ENCODE data around the gene TMEM63C. TPM values are rescaled to one million over a fixed set of nuclear protein-coding genes. Genes with fewer than 3 reads are reported as not detected.
A peak's percentile ranks its signal among the peaks of the same experiment; 100 is the strongest.
"Not testable (repeated sequence)": the region's sequence is repeated elsewhere in the genome, so short reads cannot be mapped to it uniquely, and the experiment has no call there.

Gene TMEM63C
- total RNA-seq, 1 experiment from 2014 or later: not detected

DNA sequence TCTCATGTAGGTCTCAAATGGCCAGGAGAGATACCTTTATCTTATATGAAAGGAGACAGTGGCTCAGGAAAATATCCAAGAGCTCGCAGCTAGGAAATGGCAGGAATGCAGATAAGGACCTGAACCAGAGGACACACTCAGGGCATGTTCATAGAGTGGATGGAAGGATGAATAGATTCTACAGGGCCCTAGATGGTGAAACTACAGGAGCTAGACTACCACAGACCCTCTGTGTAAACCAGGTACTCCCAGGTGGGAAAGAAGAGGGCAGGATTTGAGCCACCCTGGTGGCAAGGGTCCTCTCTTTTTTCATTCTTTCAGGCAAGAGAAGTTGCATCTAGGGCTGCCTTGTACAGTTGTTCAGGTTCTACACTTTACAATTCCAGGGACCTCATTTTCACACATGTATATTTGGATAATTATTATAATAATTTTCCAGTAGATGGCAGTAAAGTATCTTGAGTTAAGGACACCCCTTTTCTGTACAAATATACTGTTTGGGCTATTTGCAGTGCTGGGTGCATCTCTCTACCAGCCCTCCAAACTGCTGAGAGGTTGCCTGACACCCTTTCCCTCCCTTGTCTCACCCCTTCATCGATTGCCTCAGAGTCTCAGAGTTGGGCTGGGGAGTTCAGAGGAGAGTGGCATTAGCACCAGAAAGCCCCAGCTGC, 29.5 kb upstream of the TMEM63C start:
- peak; percentile 80 for DNase-seq (ENCODE audit: low spot score)

DNA sequence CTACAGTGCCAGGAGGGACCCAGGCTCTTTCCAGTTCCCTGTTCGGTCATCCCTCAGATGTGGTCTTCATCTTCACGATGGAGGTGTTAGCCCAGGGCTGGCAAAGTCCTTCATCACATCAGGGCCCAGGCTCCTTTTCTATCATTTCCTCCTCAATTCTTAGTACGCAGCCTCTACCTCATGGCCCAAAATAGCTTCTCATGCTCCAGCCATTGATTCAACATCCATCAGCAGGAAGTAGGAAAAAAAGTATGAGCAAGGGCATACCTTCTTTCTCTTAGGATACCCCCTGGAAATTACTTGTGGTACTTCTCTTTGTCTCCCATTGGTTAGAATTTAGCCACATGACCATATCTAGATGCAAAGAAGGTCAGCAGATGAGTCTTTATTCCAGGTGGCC, 27.8 kb upstream of the TMEM63C start:
- no peak for DNase-seq (ENCODE audit: low spot score)
- in situ Hi-C loops (cut with HindIII; ENCODE audit: low sequenced_read_pairs): no loop called here

More for the DNA sequence above, 29.5 kb upstream of the TMEM63C start:
- in situ Hi-C loops (cut with HindIII; ENCODE audit: low sequenced_read_pairs): no loop called here

DNA sequence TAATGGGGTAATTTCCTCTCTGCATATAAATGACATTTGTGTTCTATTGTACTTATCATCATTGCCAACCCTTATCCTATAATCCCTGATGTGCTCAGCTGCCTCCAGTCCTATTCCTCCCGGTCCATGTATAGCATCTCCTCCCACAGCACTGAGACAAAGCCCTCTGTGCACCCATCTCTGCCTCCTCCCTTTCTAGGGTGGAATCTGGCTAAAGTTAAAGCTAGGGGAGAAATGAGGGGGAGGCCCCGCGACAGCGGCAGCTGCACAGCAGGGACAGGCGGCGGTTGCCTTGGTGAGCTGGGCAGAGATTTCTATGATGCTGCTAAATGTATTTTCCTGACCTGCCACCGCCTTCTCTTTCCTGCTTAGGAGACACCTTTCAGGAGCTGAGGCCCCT, 27.2 kb upstream of the TMEM63C start:
- in situ Hi-C loops (cut with HindIII; ENCODE audit: low sequenced_read_pairs): no loop called here
- no peak for DNase-seq (ENCODE audit: low spot score)

DNA sequence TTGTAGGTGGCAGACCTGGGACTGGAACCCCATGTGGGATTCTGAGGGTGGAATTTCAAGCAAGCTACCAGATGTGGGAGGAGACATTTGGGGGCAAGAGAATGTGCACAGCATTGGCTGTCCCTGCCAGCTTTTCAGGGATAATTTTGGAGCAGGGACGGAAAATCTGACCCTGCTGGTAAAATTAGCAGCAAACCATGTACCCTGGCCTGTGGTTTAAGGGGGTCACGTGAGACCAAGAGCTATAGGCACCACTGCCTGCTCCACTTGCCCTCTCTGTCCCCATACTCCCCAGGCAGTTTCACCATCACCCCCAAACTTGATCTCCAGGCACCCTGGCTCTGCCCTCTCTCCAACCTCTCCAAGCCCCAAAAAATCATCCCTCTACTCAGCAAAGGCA, 26.5 kb upstream of the TMEM63C start:
- in situ Hi-C loops (cut with HindIII; ENCODE audit: low sequenced_read_pairs): no loop called here
- DNase-seq (ENCODE audit: low spot score): no peak

DNA sequence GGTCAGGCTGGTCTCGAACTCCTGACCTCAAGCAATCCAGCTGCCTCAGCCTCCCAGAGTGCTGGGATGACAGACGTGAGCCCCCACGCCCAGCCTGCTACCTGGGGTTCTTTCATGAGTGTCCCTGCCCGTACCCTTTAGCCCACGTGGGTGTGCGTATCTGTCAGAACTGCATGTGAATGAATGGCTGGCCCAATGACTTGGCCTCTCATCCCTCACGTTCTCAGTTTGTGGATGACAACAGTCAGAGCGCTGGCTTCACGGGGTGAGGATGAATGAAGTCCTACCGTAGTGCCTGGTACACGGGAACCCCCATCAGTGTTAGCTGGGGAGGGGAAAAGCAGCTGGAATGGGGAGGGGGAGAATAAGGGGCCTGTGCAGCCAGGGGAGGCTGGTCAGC, 23.9 kb upstream of the TMEM63C start:
- no peak for DNase-seq (ENCODE audit: low spot score)
- in situ Hi-C loops (cut with HindIII; ENCODE audit: low sequenced_read_pairs): no loop called here

DNA sequence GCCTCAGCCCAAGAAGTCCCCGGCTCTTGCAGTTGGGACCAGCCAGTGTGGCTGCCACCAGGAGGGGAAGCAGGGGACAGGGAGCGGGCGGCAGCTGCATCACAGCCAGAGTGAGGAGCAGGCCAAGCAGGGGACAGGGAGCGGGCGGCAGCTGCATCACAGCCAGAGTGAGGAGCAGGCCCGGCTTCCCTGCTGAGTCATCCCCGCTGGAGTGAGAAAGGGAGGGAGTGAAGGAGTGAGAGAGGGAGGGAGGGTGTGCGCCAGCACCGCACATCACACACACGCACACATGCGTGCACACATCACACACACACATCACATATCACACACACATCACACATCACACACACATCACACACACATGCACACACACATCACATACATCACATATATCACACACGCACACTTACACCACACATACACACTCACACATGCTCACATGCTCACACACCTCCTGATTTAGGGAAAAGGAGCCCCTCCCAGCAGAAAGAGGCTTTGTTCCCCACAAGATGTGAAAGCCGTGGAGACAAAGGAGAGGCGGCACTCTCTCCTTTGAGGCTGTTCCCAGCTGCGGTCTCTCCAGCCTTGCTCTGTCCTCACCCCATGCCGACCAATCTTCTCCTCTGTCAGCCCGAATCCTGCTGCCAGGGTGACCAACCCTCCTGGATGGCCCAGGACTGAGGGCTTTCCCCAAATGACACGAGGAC, 23.3 kb upstream of the TMEM63C start:
- in situ Hi-C loops (cut with HindIII; ENCODE audit: low sequenced_read_pairs): no loop called here
- no peak for DNase-seq (ENCODE audit: low spot score)

DNA sequence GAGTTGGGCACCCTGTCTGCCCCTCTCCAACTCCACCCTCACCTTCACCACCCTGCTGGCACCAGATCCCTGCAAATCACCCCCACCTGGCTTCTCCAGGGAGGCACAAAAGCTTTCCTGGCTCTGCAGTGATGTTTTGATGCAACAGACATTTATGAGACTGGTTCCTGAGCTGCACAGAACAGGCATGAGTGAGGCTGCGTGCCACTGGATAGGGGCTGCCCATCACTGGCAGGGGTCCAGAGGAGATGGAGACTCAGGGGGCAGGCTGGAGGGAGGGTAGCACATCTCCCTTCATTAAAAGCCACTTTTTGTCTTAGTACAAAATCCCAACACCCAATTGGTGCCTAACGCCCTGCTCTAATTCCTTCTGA, 22.7 kb upstream of the TMEM63C start:
- in situ Hi-C loops (cut with HindIII; ENCODE audit: low sequenced_read_pairs): no loop called here
- DNase-seq (ENCODE audit: low spot score): no peak

DNA sequence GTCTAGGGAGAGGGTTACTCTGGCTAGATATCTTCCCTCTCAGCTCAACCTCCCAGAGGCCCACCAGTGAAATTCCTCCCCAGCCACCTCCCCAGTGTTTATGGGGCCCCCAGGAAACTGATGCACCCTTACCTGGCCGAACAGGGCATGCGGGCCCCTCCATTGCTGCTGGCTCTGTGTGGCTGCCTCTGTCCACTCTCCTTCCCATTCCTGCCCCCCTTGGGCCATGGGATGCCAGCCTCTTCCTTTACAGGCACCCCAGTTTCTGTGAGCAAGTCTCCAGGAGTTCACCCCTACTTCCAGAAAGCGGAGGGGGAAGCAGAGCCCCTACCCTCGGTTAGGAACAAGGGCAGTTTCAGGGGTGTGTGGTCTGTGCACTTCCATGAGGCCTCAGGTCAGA, 20.6 kb upstream of the TMEM63C start:
- no peak for DNase-seq (ENCODE audit: low spot score)
- in situ Hi-C loops (cut with HindIII; ENCODE audit: low sequenced_read_pairs): no loop called here

DNA sequence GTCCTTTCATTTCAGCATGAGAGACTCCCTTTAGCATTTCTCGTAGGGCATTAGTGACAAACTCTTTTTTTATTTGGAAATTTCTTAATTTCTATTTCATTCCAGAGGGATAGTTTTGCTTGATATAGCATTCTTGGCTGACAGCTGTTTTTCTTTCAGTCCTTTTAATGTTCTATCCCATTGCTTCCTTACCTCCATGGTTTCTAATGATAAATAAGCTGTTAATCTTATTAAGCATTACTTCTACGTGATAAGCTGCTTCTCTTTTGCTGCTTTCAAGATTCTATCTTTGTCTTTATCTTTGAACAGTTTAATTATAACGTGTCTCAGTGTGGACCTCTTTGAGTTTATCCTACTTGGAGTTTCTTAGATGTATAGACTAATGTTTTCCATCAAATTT, 11.6 kb upstream of the TMEM63C start:
- in situ Hi-C loops (cut with HindIII; ENCODE audit: low sequenced_read_pairs): no loop called here
- DNase-seq (ENCODE audit: low spot score): no peak

DNA sequence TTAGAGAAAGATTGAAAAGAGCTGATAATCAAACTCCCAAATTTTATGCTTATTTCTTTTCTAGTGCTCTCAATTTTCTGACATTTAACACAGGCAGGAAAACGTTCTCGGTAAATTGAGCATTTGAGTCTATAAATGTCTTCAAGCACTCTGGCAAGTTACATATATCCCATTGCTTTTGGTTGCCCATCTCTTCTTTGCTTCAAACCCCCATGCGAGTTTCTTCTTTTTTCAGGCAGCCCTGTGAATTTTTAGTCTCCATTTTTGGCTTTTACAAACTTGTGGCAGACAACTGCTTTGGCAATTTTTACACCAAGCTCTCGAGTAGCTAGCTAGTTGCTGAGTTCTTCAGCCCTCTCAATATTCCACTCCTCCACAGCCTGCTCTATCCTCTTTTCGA, 8.7 kb upstream of the TMEM63C start:
- in situ Hi-C loops (cut with HindIII; ENCODE audit: low sequenced_read_pairs): no loop called here
- no peak for DNase-seq (ENCODE audit: low spot score)

DNA sequence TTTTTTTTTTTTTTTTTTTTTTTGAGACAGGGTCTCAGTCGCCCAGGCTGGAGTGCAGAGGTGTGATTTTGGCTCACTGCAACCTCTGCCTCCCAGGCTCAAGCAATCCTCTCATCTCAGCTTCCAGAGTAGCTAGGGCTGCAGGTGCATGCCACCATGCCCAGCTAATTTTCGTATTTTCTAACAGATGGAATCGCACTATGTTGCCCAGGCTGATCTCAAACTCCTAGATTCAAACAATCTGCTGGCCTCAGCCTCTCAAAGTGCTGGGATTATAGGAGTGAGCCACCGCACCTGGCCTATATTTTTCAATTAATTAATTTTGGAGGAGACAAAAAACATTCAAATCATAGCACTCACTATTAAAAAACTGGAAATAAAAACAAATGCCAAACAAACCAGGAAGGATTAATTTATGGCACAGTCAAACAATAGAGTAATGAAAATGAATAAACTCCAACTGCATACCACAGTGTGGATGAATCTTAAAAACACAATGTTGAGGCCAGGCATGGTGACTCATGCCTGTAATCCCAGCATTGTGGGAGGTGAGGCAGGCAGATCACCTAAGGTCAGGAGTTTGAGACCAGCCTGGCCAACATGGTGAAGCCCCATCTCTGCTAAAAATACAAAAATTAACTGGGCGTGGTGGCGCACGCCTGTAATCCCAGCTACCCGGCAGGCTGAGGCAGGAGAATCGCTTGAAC, 7.5 kb upstream of the TMEM63C start:
- peak; percentile 95 for DNase-seq (ENCODE audit: low spot score)
- in situ Hi-C loops (cut with HindIII; ENCODE audit: low sequenced_read_pairs): not testable (repeated sequence)

DNA sequence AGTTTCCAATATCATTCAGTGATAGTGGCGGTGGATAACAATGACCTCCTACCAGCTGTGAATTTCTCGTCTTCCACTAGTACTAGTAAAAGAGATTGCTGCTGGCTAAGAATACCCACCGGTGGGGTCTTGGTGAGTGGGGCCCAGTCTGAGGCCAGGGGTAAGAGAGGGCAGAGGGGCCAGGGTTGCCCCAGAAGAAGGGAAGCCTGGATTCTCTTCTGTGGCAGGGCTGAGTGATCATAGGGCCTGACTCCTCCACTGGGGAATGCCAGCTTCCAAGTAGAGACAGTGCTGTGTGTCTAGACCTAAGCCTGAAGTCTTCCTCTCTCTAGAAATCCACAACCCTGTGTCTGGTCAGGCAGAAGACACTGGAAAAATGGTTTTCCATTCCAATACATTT, 5.8 kb upstream of the TMEM63C start:
- in situ Hi-C loops (cut with HindIII; ENCODE audit: low sequenced_read_pairs): no loop called here
- DNase-seq (ENCODE audit: low spot score): no peak

DNA sequence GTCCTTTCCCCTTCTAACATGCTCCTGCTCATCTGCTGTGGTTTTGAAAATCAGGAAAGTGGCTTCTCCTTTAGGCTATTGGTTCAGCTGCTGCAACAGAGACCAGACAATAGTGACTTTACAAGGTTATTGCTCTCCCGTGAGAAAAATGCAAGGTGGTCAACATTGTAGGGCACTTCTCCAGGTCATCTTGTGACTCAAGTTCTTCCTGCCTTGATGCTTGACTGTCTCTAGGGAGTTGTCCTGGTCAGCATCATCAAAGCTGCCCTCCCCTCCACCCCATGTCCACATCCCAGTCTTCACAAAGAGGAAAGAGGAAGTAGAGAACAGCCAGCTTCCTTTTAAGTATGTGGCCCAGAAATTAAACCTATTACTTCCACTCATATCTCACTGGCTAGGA, 3.9 kb upstream of the TMEM63C start:
- in situ Hi-C loops (cut with HindIII; ENCODE audit: low sequenced_read_pairs): no loop called here
- no peak for DNase-seq (ENCODE audit: low spot score)

DNA sequence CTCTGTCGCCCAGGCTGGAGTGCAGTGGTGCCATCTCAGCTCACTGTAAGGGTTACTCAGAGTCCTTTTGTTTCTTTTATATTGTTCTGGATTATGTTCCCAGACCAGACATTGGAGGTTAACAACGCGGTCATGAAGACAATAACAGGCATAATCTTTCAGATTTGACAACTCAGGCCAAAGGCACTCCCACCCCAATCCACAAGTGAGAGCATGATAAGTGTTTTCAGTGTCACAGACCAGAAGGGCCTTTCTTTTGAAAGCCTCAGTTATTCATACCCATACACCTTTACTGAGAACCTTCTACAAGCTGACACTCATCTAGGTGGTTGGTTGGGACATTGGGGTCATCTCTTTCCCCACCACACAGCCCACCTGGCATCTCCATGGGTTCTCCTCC, 2.9 kb upstream of the TMEM63C start:
- in situ Hi-C loops (cut with HindIII; ENCODE audit: low sequenced_read_pairs): no loop called here
- no peak for DNase-seq (ENCODE audit: low spot score)

DNA sequence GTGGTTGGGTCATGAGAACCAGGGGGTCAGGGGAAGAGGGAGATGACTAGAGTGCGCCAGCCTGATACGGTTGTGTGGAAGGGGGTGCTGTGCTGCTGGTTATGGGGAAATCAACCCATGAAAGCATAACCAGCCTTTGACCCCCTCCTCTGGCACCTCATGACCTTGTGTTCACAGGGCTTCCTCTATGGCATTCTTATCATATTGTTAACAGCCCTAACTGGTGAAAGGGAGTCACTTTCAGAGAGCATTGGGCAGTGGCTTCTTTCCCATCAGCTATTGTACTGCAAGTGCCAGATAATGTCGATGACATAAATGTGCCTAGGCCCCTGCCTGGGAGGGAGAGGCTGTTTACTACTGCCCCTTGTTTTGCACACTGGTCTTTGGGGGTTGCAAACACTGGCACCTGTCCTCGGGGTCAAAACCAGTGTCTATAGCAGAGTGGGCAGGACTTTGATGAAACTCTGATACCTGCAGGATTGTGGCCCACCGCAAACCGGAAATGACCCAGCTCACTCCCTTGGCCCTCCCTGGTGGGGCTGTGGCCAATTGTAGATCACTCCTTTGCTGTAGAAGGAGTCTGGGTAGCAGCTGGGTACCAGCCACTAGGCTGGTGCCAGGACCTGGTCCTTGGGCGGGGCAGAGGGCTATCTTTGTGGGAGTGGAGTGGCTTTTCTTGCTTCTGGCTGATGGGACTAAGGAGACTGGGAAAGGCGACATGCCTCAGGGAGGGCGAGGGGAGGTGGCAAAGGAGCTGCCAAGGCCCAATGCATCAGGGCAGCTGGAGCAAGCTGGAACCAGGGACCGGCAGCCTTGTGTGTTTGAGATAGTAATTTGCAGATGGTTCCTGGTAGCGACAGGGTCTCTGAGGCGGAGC, 634 bp upstream of the TMEM63C start:
- DNase-seq (ENCODE audit: low spot score): no peak
- in situ Hi-C loops (cut with HindIII; ENCODE audit: low sequenced_read_pairs): no loop called here

DNA sequence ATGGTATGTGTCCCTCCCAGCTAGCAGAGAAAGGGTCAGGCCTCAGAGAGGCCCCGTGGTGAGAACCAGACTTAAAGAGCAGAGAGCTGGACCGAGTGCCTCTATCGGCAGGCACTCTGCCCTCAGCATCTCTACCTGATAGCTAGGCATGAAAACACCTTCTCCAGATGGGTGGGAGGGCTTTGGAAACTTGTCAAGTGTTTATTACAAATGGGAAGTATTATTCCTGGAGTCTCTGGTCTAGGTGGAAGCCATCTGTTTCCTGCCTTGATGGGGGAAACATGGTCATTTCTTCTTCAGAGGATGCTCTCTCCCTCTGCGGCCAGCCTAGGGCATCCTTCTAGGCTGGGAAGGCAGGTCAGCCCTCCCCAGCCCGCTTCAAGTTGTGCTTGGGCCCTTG, 2.3 kb downstream of the TMEM63C start:
- in situ Hi-C loops (cut with HindIII; ENCODE audit: low sequenced_read_pairs): no loop called here

DNA sequence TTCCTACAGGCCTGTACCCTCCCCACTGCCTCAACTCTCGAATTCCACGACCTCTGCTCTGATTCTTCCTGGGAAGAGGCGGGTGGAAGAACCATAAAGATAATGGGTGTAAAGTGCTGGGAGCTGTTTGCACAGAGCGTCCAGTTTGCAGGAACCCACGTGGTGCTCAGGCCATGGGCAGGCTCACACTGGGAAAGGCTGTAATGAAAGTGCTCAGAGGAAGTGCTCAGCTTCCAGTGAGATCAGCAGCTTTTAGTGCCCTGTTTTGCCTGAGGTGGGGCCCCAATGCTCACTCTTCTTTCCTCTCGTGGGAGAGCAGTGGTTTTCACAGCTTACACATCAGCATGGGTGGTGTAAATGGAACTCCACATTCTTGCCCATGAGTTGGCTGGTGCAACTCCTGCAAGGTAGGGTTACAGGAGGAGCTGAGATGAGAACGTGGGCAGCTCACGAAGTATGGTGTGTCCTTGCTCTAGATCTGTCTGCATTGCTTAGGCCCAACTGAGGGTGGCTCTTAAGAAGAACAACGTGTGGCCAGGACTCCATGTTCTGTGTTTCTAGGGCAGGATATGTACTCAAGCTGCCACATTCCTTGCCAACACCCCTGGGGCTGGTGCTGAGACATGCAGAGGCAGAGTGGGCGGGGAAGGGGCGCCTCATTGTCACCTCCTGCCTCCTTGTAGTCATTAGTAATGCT, 2.9 kb downstream of the TMEM63C start:
- DNase-seq (ENCODE audit: low spot score): peak; percentile 52
- in situ Hi-C loops (cut with HindIII; ENCODE audit: low sequenced_read_pairs): no loop called here

More for the DNA sequence above, 2.3 kb downstream of the TMEM63C start:
- DNase-seq (ENCODE audit: low spot score): peak; percentile 92

DNA sequence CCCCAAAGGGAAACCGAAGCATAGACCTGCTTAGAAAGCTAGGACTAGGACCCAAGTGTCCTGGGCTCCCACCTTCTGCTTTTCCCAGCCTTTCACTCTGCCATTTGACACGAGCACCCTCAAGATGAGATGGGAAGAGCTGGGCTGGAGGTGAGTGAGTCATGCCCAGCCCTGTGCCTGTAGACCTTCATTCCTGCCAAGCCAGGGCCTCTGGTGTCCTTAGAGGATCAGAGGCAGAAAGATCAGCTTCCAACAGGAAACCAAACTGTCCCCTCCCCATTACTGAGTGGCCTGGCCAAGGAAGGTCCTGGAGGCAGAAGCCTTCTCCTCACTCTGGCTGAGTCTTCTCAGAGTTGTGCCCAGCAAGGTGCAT, 3.5 kb downstream of the TMEM63C start:
- in situ Hi-C loops (cut with HindIII; ENCODE audit: low sequenced_read_pairs): no loop called here
- DNase-seq (ENCODE audit: low spot score): no peak

Measured in G401 (cell line).